ENCODE results near the gene ZNF185. TPM values are rescaled to one million over a fixed set of nuclear protein-coding genes. Genes with fewer than 3 reads are reported as not detected.

The ZNF185 gene
- polyA plus RNA-seq, 1 donor from 2014 or later: 2.8 TPM

- no peaks in the 10 kb centered on the region for H3F3A ChIP-seq (ENCODE audit: insufficient read depth, low read length, poor library complexity, severe bottlenecking)
- TF ChIP-seq POLR2AphosphoS5 (IDR thresholded peaks at IDR 0.05) (no peak), EZH2 (IDR thresholded peaks at IDR 0.05; ENCODE audit: borderline replicate concordance, insufficient read depth, low read length, poor library complexity, severe bottlenecking) (no peak), CTCF (IDR thresholded peaks at IDR 0.05; ENCODE audit: poor library complexity, severe bottlenecking) (no peak), EP300 (conservative IDR thresholded peaks at IDR 0.05; ENCODE audit: poor library complexity, severe bottlenecking) (no peak), TAF1 (IDR thresholded peaks at IDR 0.05; ENCODE audit: low read depth) (no peak), RAD21 (conservative IDR thresholded peaks at IDR 0.05) (no peak), MXI1 (conservative IDR thresholded peaks at IDR 0.05; ENCODE audit: poor library complexity, severe bottlenecking) (no peak), SMC3 (conservative IDR thresholded peaks at IDR 0.05; ENCODE audit: poor library complexity) (no peak), REST (IDR thresholded peaks at IDR 0.05; ENCODE audit: borderline replicate concordance) (no peak)
- H3K9me2 ChIP-seq (ENCODE audit: insufficient read depth, low read length): no peaks in the 10 kb centered on the region
- H3K79me2 ChIP-seq (replicated peaks; ENCODE audit: insufficient read depth, low read length): no peaks in the 10 kb centered on the region
- H3K9ac ChIP-seq (ENCODE audit: low read length): no peak overlapping the region
- H3K4me3 ChIP-seq (ENCODE audit: low read length): no peak overlapping the region
- H3K27ac ChIP-seq (ENCODE audit: low read length): no peak overlapping the region
- H3K36me3 ChIP-seq (ENCODE audit: insufficient read depth, low read length): no peaks in the 10 kb centered on the region
- no peaks in the 10 kb centered on the region for H3K27me3 ChIP-seq (ENCODE audit: insufficient read depth, low read depth, low read length)
- H4K20me1 ChIP-seq (ENCODE audit: insufficient read depth): no peaks in the 10 kb centered on the region
- no peaks in the 10 kb centered on the region for H3K9me3 ChIP-seq (ENCODE audit: low read length)
- H2AFZ ChIP-seq (ENCODE audit: low read depth, low read length): no peak overlapping the region
- no peak overlapping the region for H3K4me2 ChIP-seq (ENCODE audit: low read length)
Measured at GRCh38 chrX:152876931-152877840, 20.7 kb upstream of the ZNF185 start.

- Histone ChIP-seq H3K79me2 (replicated peaks; ENCODE audit: insufficient read depth, low read length) (no peaks in the 10 kb centered on the region), H3K27ac (ENCODE audit: low read length) (no peak overlapping the region), H3F3A (ENCODE audit: insufficient read depth, low read length, poor library complexity, severe bottlenecking) (no peaks in the 10 kb centered on the region), H3K9ac (ENCODE audit: low read length) (no peak overlapping the region), H4K20me1 (ENCODE audit: insufficient read depth) (no peaks in the 10 kb centered on the region), H3K9me3 (ENCODE audit: low read length) (no peaks in the 10 kb centered on the region), H3K4me2 (ENCODE audit: low read length) (no peak overlapping the region), H2AFZ (ENCODE audit: low read depth, low read length) (no peak overlapping the region), H3K4me3 (ENCODE audit: low read length) (no peak overlapping the region), H3K36me3 (ENCODE audit: insufficient read depth, low read length) (no peaks in the 10 kb centered on the region), H3K9me2 (ENCODE audit: insufficient read depth, low read length) (no peaks in the 10 kb centered on the region), H3K27me3 (ENCODE audit: insufficient read depth, low read depth, low read length) (no peaks in the 10 kb centered on the region)
- TF ChIP-seq EP300 (conservative IDR thresholded peaks at IDR 0.05; ENCODE audit: poor library complexity, severe bottlenecking) (no peak), SMC3 (conservative IDR thresholded peaks at IDR 0.05; ENCODE audit: poor library complexity) (no peak), MXI1 (conservative IDR thresholded peaks at IDR 0.05; ENCODE audit: poor library complexity, severe bottlenecking) (no peak), REST (IDR thresholded peaks at IDR 0.05; ENCODE audit: borderline replicate concordance) (no peak), RAD21 (conservative IDR thresholded peaks at IDR 0.05) (no peak), EZH2 (IDR thresholded peaks at IDR 0.05; ENCODE audit: borderline replicate concordance, insufficient read depth, low read length, poor library complexity, severe bottlenecking) (no peak), POLR2AphosphoS5 (IDR thresholded peaks at IDR 0.05) (no peak), CTCF (IDR thresholded peaks at IDR 0.05; ENCODE audit: poor library complexity, severe bottlenecking) (no peak), TAF1 (IDR thresholded peaks at IDR 0.05; ENCODE audit: low read depth) (no peak)
Measured at GRCh38 chrX:152878976-152879755, 18.7 kb upstream of the ZNF185 start.
